ENCODE results near the gene HLA-G.

Gene HLA-G

DNA sequence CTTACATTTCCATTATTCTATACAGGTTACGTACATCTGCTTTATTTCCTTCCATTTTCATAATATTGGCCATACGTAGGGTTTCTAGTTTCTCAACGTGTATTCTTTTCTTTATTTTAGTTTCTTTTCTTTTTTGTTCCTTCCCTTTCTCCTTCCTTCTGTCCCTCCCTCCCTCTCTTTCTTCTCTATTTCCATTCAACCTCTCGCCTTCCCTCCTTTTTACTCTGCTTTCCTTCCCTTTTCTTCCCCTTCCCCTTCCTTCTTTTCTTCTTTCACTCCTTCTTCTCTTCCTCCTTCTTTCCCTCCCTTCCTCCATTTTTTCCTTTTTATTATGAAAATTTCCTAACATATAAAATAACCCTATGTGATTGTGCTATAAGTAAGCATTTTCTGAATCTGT, 8.7 kb upstream of the HLA-G start:
- DNase-seq: no peak

DNA sequence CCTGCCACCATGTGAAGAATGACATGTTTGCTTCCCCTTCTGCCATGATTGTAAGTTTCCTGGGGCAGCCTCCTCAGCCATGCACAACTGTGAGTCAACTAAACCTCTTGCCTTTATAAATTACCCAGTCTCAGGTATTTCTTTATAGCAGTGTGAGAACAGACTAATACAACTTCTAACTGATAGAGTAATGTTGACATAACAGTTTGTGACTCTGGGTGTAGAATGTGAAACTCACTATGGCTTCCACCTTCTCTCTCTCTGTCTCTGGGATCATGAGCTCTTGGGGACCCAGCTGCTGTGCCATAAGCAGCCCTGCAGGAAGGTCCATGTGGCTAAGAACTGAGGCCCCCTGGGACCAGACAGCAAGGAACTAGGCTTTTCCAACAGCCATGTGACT, 3.5 kb upstream of the HLA-G start:
- DNase-seq: no peak

DNA sequence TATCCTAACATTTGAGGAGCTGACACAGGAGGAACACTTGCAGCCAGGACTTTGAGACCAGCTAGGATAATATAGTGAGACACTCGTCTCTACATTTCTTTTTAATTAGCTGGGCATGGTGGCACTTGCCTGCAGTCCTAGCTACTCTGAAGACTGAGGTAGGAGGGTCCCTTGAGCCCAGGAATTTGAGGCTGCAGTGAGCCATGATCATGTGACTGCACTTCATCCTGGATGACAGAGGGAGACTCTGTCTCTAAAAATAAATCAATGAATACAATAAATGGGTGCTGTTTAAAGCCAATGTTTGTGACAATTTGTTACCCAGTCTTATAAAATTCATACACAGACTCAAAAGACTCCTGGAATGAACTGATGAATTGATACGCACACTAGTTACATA, 1.8 kb upstream of the HLA-G start:
- DNase-seq: no peak

DNA sequence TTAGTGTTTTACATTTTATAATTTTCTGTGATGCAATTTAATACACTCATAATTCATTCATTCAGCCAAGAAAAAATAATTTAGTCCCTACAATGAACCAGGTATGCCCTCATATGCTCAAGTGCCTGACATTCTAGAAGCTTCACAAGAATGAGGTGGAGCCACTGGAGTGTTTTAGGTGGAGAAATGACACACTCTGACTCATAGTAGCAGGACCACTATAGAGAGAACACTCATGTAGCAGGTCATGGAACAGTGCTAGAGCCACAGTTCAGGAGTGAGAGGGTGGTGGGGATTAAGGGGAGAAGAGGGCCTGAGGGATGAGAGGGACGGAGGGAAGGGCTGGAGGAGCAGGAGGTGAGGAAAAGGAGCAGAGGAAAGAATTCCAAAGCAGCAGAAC, 1.4 kb upstream of the HLA-G start:
- no peak for DNase-seq

DNA sequence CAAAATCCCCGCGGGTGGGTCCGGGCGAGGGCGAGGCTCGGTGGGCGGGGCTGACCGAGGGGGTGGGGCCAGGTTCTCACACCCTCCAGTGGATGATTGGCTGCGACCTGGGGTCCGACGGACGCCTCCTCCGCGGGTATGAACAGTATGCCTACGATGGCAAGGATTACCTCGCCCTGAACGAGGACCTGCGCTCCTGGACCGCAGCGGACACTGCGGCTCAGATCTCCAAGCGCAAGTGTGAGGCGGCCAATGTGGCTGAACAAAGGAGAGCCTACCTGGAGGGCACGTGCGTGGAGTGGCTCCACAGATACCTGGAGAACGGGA, 809 bp downstream of the HLA-G start:
- no peak for DNase-seq

DNA sequence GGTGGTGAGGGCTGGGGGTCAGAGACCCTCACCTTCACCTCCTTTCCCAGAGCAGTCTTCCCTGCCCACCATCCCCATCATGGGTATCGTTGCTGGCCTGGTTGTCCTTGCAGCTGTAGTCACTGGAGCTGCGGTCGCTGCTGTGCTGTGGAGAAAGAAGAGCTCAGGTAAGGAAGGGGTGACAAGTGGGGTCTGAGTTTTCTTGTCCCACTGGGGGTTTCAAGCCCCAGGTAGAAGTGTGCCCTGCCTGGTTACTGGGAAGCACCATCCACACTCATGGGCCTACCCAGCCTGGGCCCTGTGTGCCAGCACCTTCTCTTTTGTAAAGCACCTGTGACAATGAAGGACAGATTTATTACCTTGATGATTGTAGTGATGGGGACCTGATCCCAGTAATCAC, 2.1 kb downstream of the HLA-G start:
- DNase-seq: no peak

DNA sequence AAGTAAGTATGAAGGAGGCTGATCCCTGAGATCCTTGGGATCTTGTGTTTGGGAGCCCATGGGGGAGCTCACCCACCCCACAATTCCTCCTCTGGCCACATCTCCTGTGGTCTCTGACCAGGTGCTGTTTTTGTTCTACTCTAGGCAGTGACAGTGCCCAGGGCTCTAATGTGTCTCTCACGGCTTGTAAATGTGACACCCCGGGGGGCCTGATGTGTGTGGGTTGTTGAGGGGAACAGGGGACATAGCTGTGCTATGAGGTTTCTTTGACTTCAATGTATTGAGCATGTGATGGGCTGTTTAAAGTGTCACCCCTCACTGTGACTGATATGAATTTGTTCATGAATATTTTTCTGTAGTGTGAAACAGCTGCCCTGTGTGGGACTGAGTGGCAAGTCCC, 2.8 kb downstream of the HLA-G start:
- no peak for DNase-seq

DNA sequence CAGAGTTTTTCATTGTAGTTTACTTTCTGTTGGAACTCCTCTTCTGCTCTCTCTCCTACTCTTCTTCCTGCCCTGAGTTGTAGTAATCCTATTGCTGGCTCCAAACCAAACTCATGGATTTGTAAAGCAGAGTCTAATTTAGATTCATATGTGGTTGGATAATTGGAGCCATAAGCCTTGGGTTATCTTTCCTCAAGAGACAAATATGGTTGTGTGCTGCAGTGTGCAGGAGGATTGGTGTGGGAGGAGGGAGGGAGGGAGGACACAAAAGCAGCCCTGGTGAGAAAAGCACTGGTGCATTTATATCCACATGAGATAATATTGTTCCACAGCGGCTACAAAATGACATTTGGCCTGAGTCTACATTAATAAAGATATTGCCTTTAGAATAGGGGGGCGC, 4.2 kb downstream of the HLA-G start:
- no peak for DNase-seq

DNA sequence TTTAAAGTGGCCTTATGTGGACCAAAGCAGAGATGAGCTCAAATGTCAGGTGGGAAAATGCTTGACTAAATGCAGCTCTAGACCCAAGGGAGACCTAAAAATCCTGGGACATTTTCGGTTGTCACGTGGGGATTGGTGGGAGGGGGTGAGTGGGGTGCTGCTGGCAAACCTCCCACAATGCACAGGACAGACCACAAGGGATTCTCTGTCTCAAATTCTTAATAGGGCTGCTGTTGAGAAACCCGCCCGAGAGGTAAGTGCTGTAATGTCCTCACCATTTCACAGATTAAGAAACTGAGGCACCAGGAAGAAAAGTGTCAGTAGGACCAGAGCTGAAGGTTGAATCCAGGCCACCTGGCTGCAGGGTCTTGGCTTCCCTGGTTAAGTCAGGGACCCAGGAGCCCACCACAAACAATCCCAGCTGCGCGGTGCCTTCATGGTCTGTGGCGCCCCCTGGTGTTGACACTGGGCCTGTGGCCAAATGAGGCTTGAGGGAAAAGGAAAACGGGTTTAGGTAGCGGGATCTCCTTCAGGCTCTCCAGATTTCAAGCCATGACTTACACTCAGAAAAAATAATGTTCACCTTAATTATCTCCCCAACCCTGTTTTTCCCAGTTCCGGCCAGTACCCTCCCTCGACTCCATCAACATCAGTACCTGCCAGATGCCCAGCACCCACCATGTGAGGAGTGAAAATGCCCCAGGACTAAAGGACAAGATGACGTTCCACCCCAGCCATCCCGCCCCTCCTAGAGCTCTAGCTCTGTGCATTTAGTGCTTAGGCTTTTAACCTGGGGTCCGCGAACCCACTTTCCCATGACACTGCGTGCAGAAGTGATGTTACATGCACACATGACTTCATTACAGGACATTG, 7.2 kb downstream of the HLA-G start:
- no peak for DNase-seq

DNA sequence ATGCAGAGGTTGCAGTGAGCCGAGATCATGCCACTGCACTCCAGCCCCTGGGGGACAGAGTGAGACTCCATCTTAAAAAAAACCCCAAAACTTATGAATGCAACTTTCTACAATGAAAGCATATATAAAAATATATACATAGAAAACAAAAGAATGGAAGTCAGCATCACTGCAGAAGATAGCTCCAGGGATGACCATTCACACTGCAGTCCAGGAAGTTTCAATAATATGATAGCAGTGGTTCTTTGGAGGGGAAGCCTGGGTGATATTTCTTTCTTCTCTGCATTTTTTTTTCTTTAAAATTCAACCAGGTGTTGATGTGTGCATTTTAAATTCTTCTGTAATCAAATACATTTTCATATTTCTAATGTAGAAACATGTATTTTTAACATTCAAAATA, 12.3 kb downstream of the HLA-G start:
- no peak for DNase-seq

DNA sequence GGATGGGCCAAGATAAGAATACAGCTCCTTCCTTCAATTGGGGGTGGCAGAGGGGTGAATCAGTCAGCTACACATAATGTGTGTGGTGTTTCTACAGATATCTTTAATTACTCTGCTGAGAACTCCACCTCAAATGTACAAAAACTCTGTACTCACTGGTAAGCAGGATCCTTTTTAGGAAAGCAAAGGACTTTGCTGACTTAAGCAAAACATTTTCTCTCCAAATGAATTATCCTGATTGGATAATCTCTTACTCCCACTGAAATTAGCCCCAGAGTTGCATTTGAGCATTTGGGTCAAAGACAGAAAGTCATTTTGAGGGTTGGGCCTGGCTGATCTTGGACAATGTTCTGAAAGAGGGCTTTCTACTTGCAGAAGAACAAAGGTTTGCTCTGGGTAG, 13.4 kb downstream of the HLA-G start:
- no peak for DNase-seq

DNA sequence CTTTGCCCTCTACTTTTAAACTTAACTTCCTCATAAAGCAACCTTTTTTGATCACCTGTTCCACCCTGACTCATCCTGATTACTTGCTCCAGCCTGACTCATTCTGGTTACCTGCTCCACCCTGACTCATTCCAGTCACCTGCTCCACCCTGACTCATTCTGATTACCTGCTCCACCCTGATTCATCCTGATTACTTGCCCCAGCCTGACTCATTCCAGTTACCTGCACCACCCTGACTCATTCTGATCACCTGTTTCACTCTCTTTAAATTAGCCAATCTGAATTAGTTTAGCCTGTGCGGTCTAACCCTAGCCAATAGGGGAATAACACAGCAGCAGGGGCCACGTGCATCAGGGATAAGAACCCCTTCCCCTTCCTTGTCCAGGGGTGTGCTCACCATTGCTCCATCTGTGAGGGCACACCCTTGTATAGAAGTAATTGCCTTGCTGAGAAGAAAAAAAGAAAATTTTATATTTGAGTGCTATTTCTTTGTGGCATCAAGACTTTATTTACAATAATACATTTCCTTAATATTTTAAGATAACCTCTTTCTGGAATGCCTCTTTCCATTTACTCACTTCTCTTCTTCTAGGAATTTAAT, 17.9 kb downstream of the HLA-G start:
- no peak for DNase-seq

DNA sequence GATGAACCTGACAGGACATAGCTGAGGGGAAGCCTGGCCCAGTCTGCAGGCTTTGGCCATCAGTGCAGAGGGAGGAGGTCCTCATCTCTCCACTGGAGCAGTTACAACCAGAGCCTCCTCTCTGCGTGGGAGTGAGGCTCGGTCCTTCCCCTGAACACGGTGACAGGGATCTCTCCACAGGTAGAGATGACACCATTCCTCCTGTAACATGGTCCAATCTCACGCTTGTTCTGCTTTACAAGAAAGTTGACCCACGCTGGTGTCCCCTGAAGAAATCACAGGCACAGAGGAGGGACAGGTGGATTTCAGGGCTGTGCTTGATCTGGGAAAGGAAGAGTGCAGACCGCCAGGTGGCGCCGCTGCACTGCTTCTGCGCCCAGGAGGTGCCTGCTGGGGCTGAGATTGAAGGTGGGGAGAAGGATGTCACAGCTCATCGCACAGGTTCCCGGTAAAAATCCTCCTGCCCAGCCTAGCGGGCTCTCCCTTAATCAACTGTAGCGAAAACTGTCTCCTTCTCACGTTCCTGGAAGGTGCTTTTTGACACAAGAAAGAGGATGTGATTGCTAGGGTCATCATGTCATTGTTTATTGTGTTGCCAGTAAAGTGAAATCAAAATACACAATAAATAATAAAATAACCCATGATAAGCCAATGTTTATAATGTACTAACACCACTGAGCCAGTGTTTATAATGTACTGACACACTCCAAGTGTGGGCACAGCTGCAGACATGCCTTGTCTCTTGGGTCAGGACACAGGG, 20.4 kb downstream of the HLA-G start:
- no peak for DNase-seq

DNA sequence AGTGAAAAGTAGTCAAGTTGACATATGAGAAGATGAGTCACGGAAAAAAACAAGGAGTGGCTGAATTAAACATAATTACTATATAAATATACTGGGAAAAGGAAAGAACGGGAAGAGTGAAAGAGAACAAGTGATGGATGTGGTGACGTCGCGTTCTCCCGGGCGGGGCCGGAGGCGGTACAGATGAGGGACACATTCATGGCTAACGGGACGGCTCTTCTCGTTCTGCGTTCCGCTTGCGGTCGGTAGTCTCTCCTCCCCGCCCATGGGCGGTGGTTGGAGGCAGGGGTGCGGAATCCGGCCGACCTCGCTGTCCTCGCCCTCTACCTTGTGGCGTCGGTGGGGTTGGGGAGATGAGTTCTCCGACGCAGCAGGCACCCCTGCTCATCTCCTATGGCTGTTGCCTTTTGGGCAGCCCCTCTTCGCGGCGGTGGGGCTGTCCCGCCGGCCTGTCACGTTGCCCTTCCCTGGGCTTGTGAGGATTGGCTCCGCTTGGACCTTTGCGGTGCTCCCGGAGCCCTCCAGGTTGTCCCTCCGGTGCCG, 22.5 kb downstream of the HLA-G start:
- DNase-seq: no peak

DNA sequence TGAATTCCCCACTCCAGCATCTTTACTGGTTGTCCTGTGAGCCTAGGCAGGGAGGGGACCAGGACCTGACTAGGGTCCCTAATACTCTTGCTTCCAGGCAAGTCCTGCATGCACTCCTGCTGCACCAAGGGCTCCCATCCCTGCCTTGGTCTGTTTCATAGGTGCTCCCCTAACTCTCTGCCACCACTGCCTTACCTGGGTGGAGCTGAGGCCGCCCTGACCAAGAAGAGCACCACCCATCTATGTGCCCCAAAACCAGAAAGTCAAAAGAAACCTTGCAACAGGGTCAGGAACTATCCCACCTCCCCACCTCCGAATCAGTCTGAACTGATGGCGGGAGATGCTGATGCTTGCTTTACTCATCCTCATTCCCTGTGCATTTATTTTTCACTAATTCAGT, 23.6 kb downstream of the HLA-G start:
- no peak for DNase-seq

DNA sequence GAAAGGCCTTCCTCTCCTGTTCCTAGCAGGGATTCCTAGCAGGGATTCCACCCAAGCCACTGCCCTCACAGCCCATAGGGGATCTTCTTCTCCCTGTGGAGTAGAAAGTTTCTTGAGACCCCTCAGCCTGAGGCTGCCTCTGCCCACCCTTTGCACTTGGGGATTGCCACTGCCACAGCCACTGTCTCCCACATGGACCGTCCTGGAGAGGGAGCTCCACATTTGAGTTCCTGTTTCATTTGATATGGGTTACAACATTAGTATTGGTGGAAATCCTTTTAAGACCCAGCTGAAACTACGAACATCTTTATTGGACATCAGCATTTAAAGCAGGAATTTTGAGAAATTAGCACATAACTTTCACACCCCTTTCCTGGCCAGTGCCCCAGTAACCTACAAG, 25.6 kb downstream of the HLA-G start:
- DNase-seq: no peak

DNA sequence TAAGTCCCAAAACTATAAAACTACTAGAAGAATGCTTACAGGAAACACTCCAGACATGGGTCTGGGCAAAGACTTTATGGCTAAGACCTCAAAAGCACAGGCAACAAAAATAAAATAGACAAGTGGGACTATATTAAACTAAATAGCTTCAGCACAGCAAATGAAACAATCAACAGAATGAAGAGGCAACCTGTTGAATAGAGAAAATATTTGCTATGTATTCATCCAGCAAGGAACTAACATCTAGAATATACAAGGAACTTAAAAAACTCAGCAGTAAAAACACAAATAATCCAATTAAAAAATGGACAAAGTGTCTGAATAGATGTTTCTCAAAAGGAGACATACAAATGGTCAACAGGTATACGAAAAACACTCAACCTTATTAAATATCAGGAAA, 30.4 kb downstream of the HLA-G start:
- no peak for DNase-seq

DNA sequence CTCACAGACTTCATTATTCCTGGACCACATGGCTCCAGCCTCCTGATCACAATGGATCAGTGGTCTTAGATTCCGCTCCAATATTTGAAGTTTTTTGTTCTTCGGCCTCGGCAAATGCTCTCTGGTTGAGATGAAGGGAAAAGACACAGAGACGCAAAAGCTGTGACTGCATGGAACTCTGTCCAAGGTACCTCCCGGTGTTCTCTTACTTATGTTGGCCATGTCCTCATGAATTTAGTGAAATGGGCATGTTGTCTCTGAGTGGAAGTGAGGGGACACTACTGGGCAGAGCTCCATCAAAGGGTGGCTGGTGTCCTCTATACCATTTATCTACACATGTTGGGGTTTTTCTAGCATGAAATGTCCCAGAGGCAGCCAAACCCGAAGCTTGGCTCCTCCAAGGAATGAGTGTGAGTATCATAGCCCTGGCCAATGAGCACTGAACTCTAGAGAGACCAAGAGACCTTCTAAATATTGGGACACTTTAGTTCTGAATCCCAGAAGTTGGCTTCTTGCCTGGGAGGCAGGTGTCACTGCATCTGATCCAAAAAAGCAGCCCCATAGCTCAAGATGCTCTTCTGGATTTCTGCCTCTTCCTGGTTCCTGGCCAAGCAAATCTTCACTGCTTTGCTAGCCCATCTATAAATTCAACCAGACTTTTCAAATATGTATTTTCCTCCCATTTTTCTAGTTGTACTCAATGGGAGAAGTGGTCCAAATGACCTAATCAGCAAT, 34.1 kb downstream of the HLA-G start:
- no peak for DNase-seq

DNA sequence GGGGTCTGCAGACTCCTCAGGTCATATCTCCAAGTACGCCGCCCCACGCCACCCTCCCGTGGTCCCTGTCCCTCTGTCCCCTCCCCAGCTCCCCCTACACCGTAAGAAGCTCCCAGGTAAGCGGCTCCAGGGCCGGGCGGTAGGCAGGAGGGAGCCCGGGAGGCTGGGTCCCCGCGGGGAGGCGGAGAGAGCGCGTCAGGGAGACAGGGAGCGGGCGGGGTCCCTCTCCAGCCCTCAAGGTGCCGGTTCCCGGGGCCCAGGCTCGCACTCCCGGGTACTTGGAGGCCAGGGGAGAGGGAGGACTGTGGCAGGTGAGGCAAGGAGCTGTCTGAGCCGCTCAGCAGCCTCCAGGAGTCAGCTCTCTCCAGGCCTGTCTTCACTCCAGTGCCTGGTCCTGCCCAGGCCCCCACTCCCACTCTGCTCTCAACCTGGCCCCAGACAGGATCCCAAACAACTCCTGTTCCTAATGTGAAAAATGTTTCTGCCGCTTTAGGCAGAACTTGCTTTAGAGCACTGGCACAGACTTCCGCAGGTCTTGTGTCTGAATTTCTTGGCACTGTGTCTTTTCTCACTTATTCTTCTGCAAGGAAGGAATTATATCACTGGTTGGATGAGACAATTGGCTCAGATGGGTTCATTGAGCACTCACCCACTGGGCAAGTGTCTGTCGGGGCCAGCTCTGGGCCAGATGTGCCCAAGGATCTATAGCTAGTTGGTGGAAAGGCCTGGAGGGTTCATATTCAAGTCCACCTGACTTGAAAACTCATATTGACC, 36.6 kb downstream of the HLA-G start:
- no peak for DNase-seq

DNA sequence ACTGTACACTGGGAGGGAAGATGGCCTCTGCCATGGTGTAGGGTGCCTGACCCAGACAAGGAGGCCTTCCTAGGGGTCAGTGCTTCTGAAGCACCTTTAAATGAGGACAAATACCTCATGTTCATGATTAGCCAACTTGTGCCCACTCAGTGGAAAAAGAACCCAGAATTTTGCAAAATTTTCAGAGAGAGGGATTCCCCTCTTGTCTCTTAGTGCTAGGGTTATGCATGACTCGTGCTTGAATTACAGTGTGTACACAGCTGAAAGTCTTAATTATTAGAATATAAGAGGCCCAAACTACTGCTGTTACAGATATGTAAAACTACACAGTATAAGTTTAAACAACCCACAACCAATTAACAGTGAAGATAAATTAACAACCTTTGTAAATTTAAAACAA, 38.0 kb downstream of the HLA-G start:
- DNase-seq: no peak

DNA sequence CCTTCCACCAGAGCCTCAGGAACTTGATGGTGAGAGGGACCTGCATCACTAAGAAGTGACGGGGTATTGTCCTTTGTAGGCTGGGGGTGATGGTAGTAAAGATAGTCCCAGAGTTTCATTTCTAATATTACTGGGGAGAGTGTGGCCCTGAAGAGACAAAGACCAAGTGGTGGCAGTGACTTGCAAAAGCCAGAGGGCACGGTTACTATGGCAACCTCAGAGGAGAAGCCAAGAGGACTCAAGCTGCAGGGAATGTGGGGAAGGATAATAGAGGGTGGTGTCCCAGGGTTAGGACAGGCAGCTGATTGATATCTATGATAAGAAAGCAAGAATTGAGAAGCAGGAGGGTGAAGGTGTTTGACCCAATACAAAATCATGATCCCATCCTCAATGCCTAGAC, 42.5 kb downstream of the HLA-G start:
- no peak for DNase-seq

DNA sequence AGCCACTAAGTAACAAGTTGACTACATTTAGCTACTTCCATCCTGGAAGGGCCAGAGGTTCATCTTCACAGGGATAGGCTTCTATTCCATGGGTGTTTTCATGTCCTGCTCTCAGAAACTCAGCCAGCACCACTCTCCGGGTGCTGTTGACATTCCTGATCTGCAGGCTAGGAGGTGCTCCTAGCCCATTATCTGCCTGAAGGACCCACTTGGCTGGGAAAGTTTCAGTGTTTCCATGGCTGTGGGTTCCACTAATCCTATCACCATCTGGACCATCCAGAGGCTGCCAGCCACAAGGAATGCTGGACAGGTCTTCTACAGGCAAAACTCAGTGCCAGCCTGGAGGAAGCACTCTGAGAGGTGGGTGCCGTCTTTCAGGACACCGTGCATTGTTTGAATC, 45.2 kb downstream of the HLA-G start:
- DNase-seq: no peak

DNA sequence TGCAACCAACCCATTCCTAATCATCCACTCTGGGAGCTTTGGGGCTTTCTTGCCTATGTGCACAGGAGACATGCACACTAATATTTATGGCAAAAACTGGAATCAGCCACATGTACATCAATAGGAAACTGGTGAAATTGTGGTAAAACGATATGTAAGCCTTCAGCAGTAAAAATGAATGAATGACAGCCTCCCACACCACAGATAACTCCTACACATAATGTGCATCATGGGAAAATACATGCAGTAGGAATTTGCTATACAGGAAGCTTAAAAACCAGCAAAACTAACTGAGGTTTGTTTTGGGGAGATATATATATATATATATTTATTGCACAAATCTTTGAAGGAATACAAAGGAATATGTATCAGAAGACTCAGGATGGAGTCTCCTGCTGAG, 47.6 kb downstream of the HLA-G start:
- no peak for DNase-seq
